NCI-H1930 (cell line): ENCODE data around the gene SAMD14.

Source experiments
- DNase-seq, 2 experiments: peaks; one replicate each; lab custom pipeline; 2025; lab: John Stamatoyannopoulos, UW

SAMD14 gene

GRCh38 chr17:50111673-50112655 is 18.0 kb downstream of the SAMD14 start:
- no peak for DNase-seq

GRCh38 chr17:50110591-50111349 is 19.2 kb downstream of the SAMD14 start:
- DNase-seq = no peak

- no peak for DNase-seq
Measured at GRCh38 chr17:50109785-50110184, 20.2 kb downstream of the SAMD14 start.

- no peak for DNase-seq
Measured at GRCh38 chr17:50109207-50109606, 20.8 kb downstream of the SAMD14 start.

- DNase-seq = no peak
Measured at GRCh38 chr17:50108556-50108955, 21.4 kb downstream of the SAMD14 start.

- no peak for DNase-seq
Measured at GRCh38 chr17:50107790-50108414, 22.1 kb downstream of the SAMD14 start.

- DNase-seq = no peak
Measured at GRCh38 chr17:50106393-50107131, 23.4 kb downstream of the SAMD14 start.

- no peak for DNase-seq
Measured at GRCh38 chr17:50105811-50106210, 24.1 kb downstream of the SAMD14 start.

GRCh38 chr17:50103941-50104340 is 26.0 kb downstream of the SAMD14 start:
- DNase-seq = no peak

GRCh38 chr17:50103252-50103651 is 26.7 kb downstream of the SAMD14 start:
- no peak for DNase-seq

- DNase-seq = no peak
Measured at GRCh38 chr17:50102164-50102991, 27.6 kb downstream of the SAMD14 start.

- no peak for DNase-seq
Measured at GRCh38 chr17:50101346-50102163, 28.4 kb downstream of the SAMD14 start.

- DNase-seq = no peak
Measured at GRCh38 chr17:50100921-50101345, 29.0 kb downstream of the SAMD14 start.

GRCh38 chr17:50100480-50100883 is 29.5 kb downstream of the SAMD14 start:
- no peak for DNase-seq

- DNase-seq = no peak
Measured at GRCh38 chr17:50099003-50099402, 31.0 kb downstream of the SAMD14 start.

- no peak for DNase-seq
Measured at GRCh38 chr17:50098583-50098982, 31.4 kb downstream of the SAMD14 start.

GRCh38 chr17:50097926-50098325 is 32.0 kb downstream of the SAMD14 start:
- no peak for DNase-seq

- DNase-seq = no peak
Measured at GRCh38 chr17:50097455-50097854, 32.5 kb downstream of the SAMD14 start.

- no peak for DNase-seq
Measured at GRCh38 chr17:50096758-50097157, 33.2 kb downstream of the SAMD14 start.

GRCh38 chr17:50096092-50096491 is 33.9 kb downstream of the SAMD14 start:
- DNase-seq = no peak
